UCSD-AML1 (cell line): Measurements from ENCODE around the gene ZBTB43.

Experiments
- DNase-seq: peaks from one replicate; lab custom pipeline; 2025; ENCODE audit not compliant: unreplicated experiment; lab: John Stamatoyannopoulos, UW

The ZBTB43 gene

GRCh38 chr9:126856326-126856877, 51.6 kb downstream of the ZBTB43 start:
- DNase-seq = no peak

GRCh38 chr9:126857261-126857960, 52.6 kb downstream of the ZBTB43 start:
- DNase-seq = no peak

- no peak for DNase-seq
These were observed 54.3 kb downstream of the ZBTB43 start for GRCh38 chr9:126859111-126859510.

GRCh38 chr9:126860077-126860756, 55.4 kb downstream of the ZBTB43 start, which contains the start of gene ZBTB34:
ZBTB34 (plus strand) TSS chr9:126860639; CDS start chr9:126879400, 18,761 bp downstream.
- DNase-seq = peak; percentile 79

GRCh38 chr9:126860757-126861466, 56.1 kb downstream of the ZBTB43 start:
- DNase-seq = peak; percentile 35

- no peak for DNase-seq
These were observed 56.9 kb downstream of the ZBTB43 start for GRCh38 chr9:126861707-126862103.

GRCh38 chr9:126862104-126862761, 57.4 kb downstream of the ZBTB43 start:
- peak; percentile 49 for DNase-seq

GRCh38 chr9:126864771-126865170, 59.9 kb downstream of the ZBTB43 start:
- no peak for DNase-seq

- DNase-seq = no peak
These were observed 64.5 kb downstream of the ZBTB43 start for GRCh38 chr9:126869368-126869767.

GRCh38 chr9:126872516-126872915, 67.7 kb downstream of the ZBTB43 start:
- DNase-seq = no peak

GRCh38 chr9:126874546-126875314, 69.9 kb downstream of the ZBTB43 start:
- DNase-seq = no peak

GRCh38 chr9:126875756-126876510, 71.1 kb downstream of the ZBTB43 start:
- DNase-seq = no peak

GRCh38 chr9:126876531-126876930, 71.7 kb downstream of the ZBTB43 start:
- DNase-seq = no peak

GRCh38 chr9:126877418-126877817, 72.6 kb downstream of the ZBTB43 start:
- DNase-seq = no peak

GRCh38 chr9:126879288-126879687, 74.4 kb downstream of the ZBTB43 start:
- no peak for DNase-seq

GRCh38 chr9:126880226-126880946, 75.5 kb downstream of the ZBTB43 start:
- no peak for DNase-seq

GRCh38 chr9:126880947-126881332, 76.1 kb downstream of the ZBTB43 start:
- DNase-seq = no peak

GRCh38 chr9:126882746-126883145, 77.9 kb downstream of the ZBTB43 start:
- DNase-seq = no peak

- no peak for DNase-seq
These were observed 78.8 kb downstream of the ZBTB43 start for GRCh38 chr9:126883636-126884035.
